SK-N-SH (cell line): Measurements from ENCODE around the gene POU2F1. TPM values are rescaled to one million over a fixed set of nuclear protein-coding genes. Genes with fewer than 3 reads are reported as not detected.
A peak's percentile ranks its signal among the peaks of the same experiment; 100 is the strongest.

Source experiments
- CTCF ChIA-PET: fragments of 300-600, 350-600 bp; formaldehyde crosslinking; extraction: SDS; loops from one replicate; lab custom pipeline; 2021; lab: Yijun Ruan, JAX
- POLR2A ChIA-PET: fragments of 350-600 bp; sonication (Branson Sonifier 250); formaldehyde crosslinking; extraction: SDS; loops from one replicate; lab custom pipeline; 2020; ENCODE audit warnings: antibody characterized with exemption, inconsistent platforms; lab: Yijun Ruan, JAX
- DNase-seq: peaks from one replicate; pipeline ENCODE4 v3.0.0; 2012
- H2AFZ ChIP-seq: fragments of 200-600 bp; sonication (generic); 2 replicates; pipeline ENCODE4 v1.8.1; 2016; ENCODE audit warnings: antibody characterized with exemption, mild to moderate bottlenecking, low read depth
- H3F3A ChIP-seq: fragments of 200-600 bp; sonication (generic); replicated peaks from 2 replicates; pipeline ENCODE3; 2016; ENCODE audit warnings: antibody characterized with exemption, mild to moderate bottlenecking; ENCODE audit not compliant: insufficient read depth
- H3K27ac ChIP-seq, 2 experiments: fragments of 200-500 bp in 1 of 2; fragments of 200-600 bp in 1 of 2; sonication (Bioruptor generic) in 1 of 2; sonication (generic), shearing (Covaris generic) in 1 of 2; 2 replicates each; pipeline versions ENCODE4 v1.5.1 to v1.6.1; 2014 to 2016; ENCODE audit warnings: low read depth in 2 of 2, inconsistent platforms in 1 of 2, low read length in 1 of 2, mild to moderate bottlenecking in 1 of 2, mixed read lengths in 1 of 2
- H3K27me3 ChIP-seq: fragments of 200-600 bp; sonication (generic), shearing (Covaris generic); 2 replicates; pipeline ENCODE4 v1.6.1; 2016; ENCODE audit warnings: mixed run types; ENCODE audit not compliant: insufficient read depth
- H3K36me3 ChIP-seq, 2 experiments: fragments of 200-500 bp in 1 of 2; fragments of 200-600 bp in 1 of 2; sonication (Bioruptor generic) in 1 of 2; sonication (generic) in 1 of 2; replicated peaks in 1 of 2; 2 replicates each; pipeline versions ENCODE3 to v1.5.1; 2014 to 2016; ENCODE audit warnings: low read length in 1 of 2, mild to moderate bottlenecking in 1 of 2; ENCODE audit not compliant: insufficient read depth in 2 of 2, control insufficient read depth in 1 of 2
- H3K4me1 ChIP-seq, 2 experiments: fragments of 200-500 bp in 1 of 2; fragments of 200-600 bp in 1 of 2; sonication (Bioruptor generic) in 1 of 2; sonication (generic), shearing (Covaris generic) in 1 of 2; 2 replicates each; pipeline versions ENCODE4 v1.5.1 to v1.6.1; 2014 to 2016; ENCODE audit warnings: low read depth in 1 of 2, low read length in 1 of 2, mixed run types in 1 of 2; ENCODE audit not compliant: insufficient read depth in 2 of 2, control insufficient read depth in 1 of 2
- H3K4me2 ChIP-seq: fragments of 200-600 bp; sonication (generic), shearing (Covaris generic); 2 replicates; pipeline ENCODE4 v1.6.1; 2017; ENCODE audit warnings: mixed run types
- H3K4me3 ChIP-seq, 2 experiments: fragments of 200-500 bp in 1 of 2; fragments of 200-600 bp in 1 of 2; sonication (Bioruptor generic) in 1 of 2; sonication (generic), shearing (Covaris generic) in 1 of 2; 2 replicates each; pipeline versions ENCODE4 v1.5.1 to v1.8.1; 2014 to 2016; ENCODE audit warnings: low read depth in 2 of 2, inconsistent platforms in 1 of 2, low read length in 1 of 2, mild to moderate bottlenecking in 1 of 2, mixed read lengths in 1 of 2, moderate library complexity in 1 of 2
- H3K79me2 ChIP-seq: fragments of 200-600 bp; sonication (generic); 2 replicates; pipeline ENCODE4 v1.8.1; 2017; ENCODE audit warnings: mild to moderate bottlenecking; ENCODE audit not compliant: insufficient read depth
- H3K9ac ChIP-seq: fragments of 200-600 bp; sonication (generic); 2 replicates; pipeline ENCODE4 v1.6.1; 2017; ENCODE audit warnings: mixed run types
- H3K9me2 ChIP-seq: fragments of 200-600 bp; sonication (generic); 2 replicates; pipeline ENCODE4 v1.6.1; 2017; ENCODE audit warnings: mixed run types
- H3K9me3 ChIP-seq: fragments of 200-600 bp; sonication (generic); 2 replicates; pipeline ENCODE4 v1.6.1; 2017; ENCODE audit warnings: mixed run types, mild to moderate bottlenecking, moderate library complexity
- H4K20me1 ChIP-seq: fragments of 200-600 bp; sonication (generic); 2 replicates; pipeline ENCODE4 v1.6.1; 2017; ENCODE audit warnings: mild to moderate bottlenecking, mixed run types; ENCODE audit not compliant: insufficient read depth
- EZH2phosphoT487 ChIP-seq: fragments of 200-600 bp; sonication (generic); IDR thresholded peaks from 2 replicates; pipeline ENCODE4 v1.6.1; 2017; ENCODE audit warnings: low read depth, mixed run types, mild to moderate bottlenecking, antibody characterized with exemption, moderate library complexity, borderline replicate concordance
- JUND ChIP-seq: IDR thresholded peaks from 2 replicates; pipeline ENCODE4 v1.4.0; 2012
- NFIC ChIP-seq: IDR thresholded peaks from 2 replicates; pipeline ENCODE4 v1.4.0; 2012; ENCODE audit warnings: borderline replicate concordance
- RFX5 ChIP-seq: IDR thresholded peaks from 2 replicates; pipeline ENCODE4 v1.6.1; 2012; ENCODE audit warnings: mild to moderate bottlenecking, improper control_type of control experiment, low read length
- SMC3 ChIP-seq: IDR thresholded peaks from 2 replicates; pipeline ENCODE4 v1.6.1; 2012; ENCODE audit warnings: low read depth, low read length, improper control_type of control experiment
- TAF1 ChIP-seq: IDR thresholded peaks from 2 replicates; pipeline ENCODE4 v1.6.1; 2012; ENCODE audit warnings: low read depth, mild to moderate bottlenecking, low read length, moderate library complexity, borderline replicate concordance
- YY1 ChIP-seq: IDR thresholded peaks from 2 replicates; pipeline ENCODE4 v1.4.0; 2012; ENCODE audit warnings: low read depth, mild to moderate bottlenecking
- WGBS: methylation state at CpG from one replicate; pipeline ENCODE4 v1.1.6; 2017; ENCODE audit warnings: low lambda C conversion rate; 5-methylcytosine and 5-hydroxymethylcytosine counted together
- polyA plus RNA-seq, 3 experiments: library from polyadenylated mRNA; depleted of rRNA; stranded (reverse); fragments of >200 nt; gene quantifications; 2 replicates each; pipeline ENCODE4 v1.2.3, GENCODE V29; 2012
- TF ChIP-seq, protein P1 (sequence below): fragments of 200-600 bp; sonication (generic); IDR thresholded peaks from 2 replicates; pipeline ENCODE4 v1.6.1; 2017; ENCODE audit warnings: antibody characterized with exemption, mild to moderate bottlenecking, moderate library complexity
- TF ChIP-seq, protein P2 (sequence below): fragments of 150-350 bp; IDR thresholded peaks from 2 replicates; pipeline ENCODE4 v1.6.1; 2016; ENCODE audit warnings: mild to moderate bottlenecking, low read depth, low read length
- TF ChIP-seq, protein P3 (sequence below): IDR thresholded peaks from 2 replicates; pipeline ENCODE4 v1.4.0; 2012; ENCODE audit warnings: low read depth, borderline replicate concordance

POU2F1 gene
- polyA plus RNA-seq, 1 of the 3 experiments (the other 2 are of a cell fraction), result 1.2 TPM

DNA sequence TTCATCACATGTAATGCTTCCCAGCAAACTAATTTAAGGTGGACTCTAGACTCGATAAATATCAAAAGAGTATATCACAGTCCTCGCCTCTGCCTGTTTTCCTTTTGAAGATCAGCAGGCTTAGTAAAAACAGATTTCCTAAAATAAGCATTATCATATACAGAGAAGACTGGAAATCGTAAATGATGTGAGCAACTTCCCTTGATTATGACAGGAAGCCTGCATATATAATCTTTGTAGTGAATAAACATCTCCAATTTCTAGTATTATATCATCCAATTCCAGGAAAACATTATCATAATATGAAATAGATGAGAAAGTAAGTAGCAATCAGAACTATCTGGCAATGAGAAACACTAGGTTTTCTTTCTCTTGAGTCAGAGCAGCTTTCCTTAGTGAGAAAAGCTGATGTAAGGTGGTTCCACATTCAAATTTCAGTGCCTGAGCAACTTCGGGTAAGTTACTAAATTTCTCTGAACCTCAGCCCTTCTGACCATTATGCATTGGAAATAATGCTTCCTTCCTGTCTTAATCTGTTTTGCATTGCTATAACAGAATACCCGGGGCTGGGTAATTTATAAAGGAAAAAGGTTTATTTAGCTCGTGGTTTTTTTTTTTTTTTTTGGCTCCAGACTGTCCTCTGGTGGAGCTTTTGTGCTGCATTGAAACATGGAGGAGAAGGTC lies 12.6 kb upstream of the POU2F1 start:
- H3K79me2 ChIP-seq, result no peaks in the 10 kb centered on the region
- no peak overlapping the region for H3K4me2 ChIP-seq
- no peak for DNase-seq
- H3K27ac ChIP-seq, result no peak overlapping the region
- no peaks in the 10 kb centered on the region for H3F3A ChIP-seq
- no peaks in the 10 kb centered on the region for H4K20me1 ChIP-seq
- H2AFZ ChIP-seq, result no peak overlapping the region
- H3K4me1 ChIP-seq, result no peaks in the 10 kb centered on the region
- CTCF ChIA-PET, result no interaction called here
- no peaks in the 10 kb centered on the region for H3K9me2 ChIP-seq
- no peaks in the 10 kb centered on the region for H3K9me3 ChIP-seq
- WGBS, result 40% methylated on average over 6 of the region's 6 CpGs
- H3K36me3 ChIP-seq, result no peaks in the 10 kb centered on the region
- TF ChIP-seq, protein P1, sequence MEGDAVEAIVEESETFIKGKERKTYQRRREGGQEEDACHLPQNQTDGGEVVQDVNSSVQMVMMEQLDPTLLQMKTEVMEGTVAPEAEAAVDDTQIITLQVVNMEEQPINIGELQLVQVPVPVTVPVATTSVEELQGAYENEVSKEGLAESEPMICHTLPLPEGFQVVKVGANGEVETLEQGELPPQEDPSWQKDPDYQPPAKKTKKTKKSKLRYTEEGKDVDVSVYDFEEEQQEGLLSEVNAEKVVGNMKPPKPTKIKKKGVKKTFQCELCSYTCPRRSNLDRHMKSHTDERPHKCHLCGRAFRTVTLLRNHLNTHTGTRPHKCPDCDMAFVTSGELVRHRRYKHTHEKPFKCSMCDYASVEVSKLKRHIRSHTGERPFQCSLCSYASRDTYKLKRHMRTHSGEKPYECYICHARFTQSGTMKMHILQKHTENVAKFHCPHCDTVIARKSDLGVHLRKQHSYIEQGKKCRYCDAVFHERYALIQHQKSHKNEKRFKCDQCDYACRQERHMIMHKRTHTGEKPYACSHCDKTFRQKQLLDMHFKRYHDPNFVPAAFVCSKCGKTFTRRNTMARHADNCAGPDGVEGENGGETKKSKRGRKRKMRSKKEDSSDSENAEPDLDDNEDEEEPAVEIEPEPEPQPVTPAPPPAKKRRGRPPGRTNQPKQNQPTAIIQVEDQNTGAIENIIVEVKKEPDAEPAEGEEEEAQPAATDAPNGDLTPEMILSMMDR, result peak; percentile 35; the same call in 1 of the 2 replicates
- no peak for TF ChIP-seq SMC3
- no peaks in the 10 kb centered on the region for H3K27me3 ChIP-seq
- H3K4me3 ChIP-seq, result no peak overlapping the region; a peak in 1 of 4 replicates
- H3K9ac ChIP-seq, result no peak overlapping the region
- POLR2A ChIA-PET, result no interaction called here

DNA sequence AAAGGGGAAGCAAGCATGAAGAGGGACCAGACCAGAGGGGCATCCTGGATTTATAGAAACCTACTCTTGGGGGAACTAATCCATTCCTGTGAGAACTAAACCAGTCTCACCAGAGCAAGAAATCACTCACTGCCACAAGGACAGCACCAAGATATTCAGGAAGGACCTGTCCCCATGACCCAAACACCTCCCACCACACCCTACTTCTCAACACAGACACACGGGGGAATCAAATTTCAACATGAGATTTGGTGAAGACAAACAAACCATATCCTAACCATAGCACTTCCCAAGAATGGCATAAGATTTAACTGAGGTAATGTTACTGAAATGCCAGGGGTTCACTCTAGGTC lies 12.1 kb upstream of the POU2F1 start:
- H2AFZ ChIP-seq, result no peak overlapping the region
- no peaks in the 10 kb centered on the region for H3K36me3 ChIP-seq
- no peak overlapping the region for H3K4me2 ChIP-seq
- no peaks in the 10 kb centered on the region for H3K4me1 ChIP-seq
- ChIA-PET CTCF (no interaction called here), POLR2A (no interaction called here)
- 47% methylated on average over 1 of the region's 1 CpG for WGBS
- H3K27ac ChIP-seq, result no peak overlapping the region
- H3K9me2 ChIP-seq, result no peaks in the 10 kb centered on the region
- no peaks in the 10 kb centered on the region for H3K27me3 ChIP-seq
- H3K79me2 ChIP-seq, result no peaks in the 10 kb centered on the region
- no peaks in the 10 kb centered on the region for H4K20me1 ChIP-seq
- H3F3A ChIP-seq, result no peaks in the 10 kb centered on the region
- TF ChIP-seq YY1 (no peak), TAF1 (no peak), JUND (no peak), EZH2phosphoT487 (no peak), NFIC (no peak), RFX5 (no peak)
- TF ChIP-seq, protein P1, result no peak
- TF ChIP-seq, protein P2, sequence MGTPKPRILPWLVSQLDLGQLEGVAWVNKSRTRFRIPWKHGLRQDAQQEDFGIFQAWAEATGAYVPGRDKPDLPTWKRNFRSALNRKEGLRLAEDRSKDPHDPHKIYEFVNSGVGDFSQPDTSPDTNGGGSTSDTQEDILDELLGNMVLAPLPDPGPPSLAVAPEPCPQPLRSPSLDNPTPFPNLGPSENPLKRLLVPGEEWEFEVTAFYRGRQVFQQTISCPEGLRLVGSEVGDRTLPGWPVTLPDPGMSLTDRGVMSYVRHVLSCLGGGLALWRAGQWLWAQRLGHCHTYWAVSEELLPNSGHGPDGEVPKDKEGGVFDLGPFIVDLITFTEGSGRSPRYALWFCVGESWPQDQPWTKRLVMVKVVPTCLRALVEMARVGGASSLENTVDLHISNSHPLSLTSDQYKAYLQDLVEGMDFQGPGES, result no peak
- TF ChIP-seq, protein P3, sequence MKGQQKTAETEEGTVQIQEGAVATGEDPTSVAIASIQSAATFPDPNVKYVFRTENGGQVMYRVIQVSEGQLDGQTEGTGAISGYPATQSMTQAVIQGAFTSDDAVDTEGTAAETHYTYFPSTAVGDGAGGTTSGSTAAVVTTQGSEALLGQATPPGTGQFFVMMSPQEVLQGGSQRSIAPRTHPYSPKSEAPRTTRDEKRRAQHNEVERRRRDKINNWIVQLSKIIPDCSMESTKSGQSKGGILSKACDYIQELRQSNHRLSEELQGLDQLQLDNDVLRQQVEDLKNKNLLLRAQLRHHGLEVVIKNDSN, result no peak
- no peak overlapping the region; a peak in 1 of 4 replicates for H3K4me3 ChIP-seq
- no peaks in the 10 kb centered on the region for H3K9me3 ChIP-seq
- no peak for DNase-seq
- H3K9ac ChIP-seq, result no peak overlapping the region
